Ovary (tissue), 9 donors: Measurements from ENCODE around the gene SOX5. TPM values are rescaled to one million over a fixed set of nuclear protein-coding genes. Genes with fewer than 3 reads are reported as not detected.
"Not testable (repeated sequence)": the region's sequence is repeated elsewhere in the genome, so short reads cannot be mapped to it uniquely, and the experiment has no call there.

Experiments used
- DNase-seq, 5 donors: peaks; one replicate each; pipeline ENCODE4 v3.0.0-alpha.2; 2019 to 2020
- H3K27ac ChIP-seq, 2 donors: fragments of 200-600 bp; one replicate each; pipeline versions ENCODE4 v1.5.1 to v1.8.0; 2019 to 2022
- H3K27me3 ChIP-seq: fragments of 200-600 bp; one replicate; pipeline ENCODE4 v1.8.0; 2022
- H3K36me3 ChIP-seq: fragments of 200-600 bp; sonication (generic); one replicate; pipeline ENCODE4 v1.5.1; 2019
- H3K4me1 ChIP-seq: one replicate; pipeline ENCODE4 v1.8.1; 2013; ENCODE audit warnings: mild to moderate bottlenecking, moderate library complexity; ENCODE audit not compliant: insufficient read depth
- H3K4me3 ChIP-seq: fragments of 200-600 bp; sonication (generic); one replicate; pipeline ENCODE4 v1.5.1; 2017
- H3K9me3 ChIP-seq, 2 donors: fragments of 200-600 bp in 1 of 2; sonication (generic) in 1 of 2; one replicate each; pipeline versions ENCODE4 v1.5.1 to v1.8.1; 2013 to 2019; ENCODE audit warnings: mild to moderate bottlenecking in 1 of 2, moderate library complexity in 1 of 2
- EP300 ChIP-seq: sonication (generic); formaldehyde crosslinking; IDR thresholded peaks from one replicate; pipeline ENCODE4 v1.6.1; 2017; ENCODE audit warnings: antibody characterized with exemption
- POLR2A ChIP-seq: fragments of 450-650 bp; IDR thresholded peaks from one replicate; pipeline ENCODE4 v1.6.1; 2017; ENCODE audit warnings: antibody characterized with exemption, mild to moderate bottlenecking, moderate library complexity
- WGBS, 3 donors: extraction: QIAGEN DNeasy Blood & Tissue Kit in 1 of 3; methylation state at CpG; one replicate each; pipeline versions ENCODE4 v1.1.5 to v1.1.7; 2013 to 2017; 5-methylcytosine and 5-hydroxymethylcytosine counted together
- intact Hi-C, 4 donors: fragments of 100-400 bp; cut with DNase I; formaldehyde crosslinking; loops; one replicate each; pipeline versions ENCODE4 v1.11.0 to v1.15.1; 2022 to 2023
- polyA plus RNA-seq, 2 donors: library from polyadenylated mRNA; stranded (reverse); fragments of 200-250 nt in 1 of 2; fragments of 350-450 nt in 1 of 2; fragmentation: Illumina TruSeq in 1 of 2; extraction: RNeasy Lipid Tissue Mini Kit (QIAGEN cat#74804) in 1 of 2; gene quantifications; one replicate each; pipeline ENCODE4 v1.2.3, GENCODE V29; 2013 to 2014
- total RNA-seq, 7 donors: library from RNA; depleted of rRNA in 2 of 7; stranded (reverse); fragments of >200 nt in 2 of 7; fragmentation: NEBNext Ultra II Directional in 3 of 7; extraction: Animal tissue kit (Norgen Biotek cat#: 25700) in 3 of 7; gene quantifications; one replicate each; pipeline versions ENCODE4 v1.1.0 to v1.2.4, GENCODE V29; 2016 to 2023
- TF ChIP-seq, protein P1 (sequence below), 3 donors: fragments of 450-650 bp in 2 of 3; fragments of 200-600 bp in 1 of 3; IDR thresholded peaks; one replicate each; pipeline versions ENCODE4 v1.5.1 to v1.8.0; 2016 to 2022; ENCODE audit warnings: antibody characterized with exemption in 3 of 3, mild to moderate bottlenecking in 1 of 3
- donor health status: DM: no; HTN: no; CAD: no; lungs with moderate emphysema.
- donor health status: DM: no; HTN: no; CAD: no.
- donor health status: Bipolar disorder and iron deficiency.
- donor health status: DM: yes; HTN: yes; CAD: no.
- donor health status: DM: no; HTN: no; CAD: no.
- donor health status: DM: yes; HTN: yes; CAD: no.

Gene SOX5
- total and polyA plus RNA-seq, 9 donors: 5.7 to 33.7 (median 21.4) TPM

- intact Hi-C loops: no loop called here
- Histone ChIP-seq H3K4me1 (no peaks in the 10 kb centered on the region), H3K27ac (no peak overlapping the region), H3K36me3 (no peaks in the 10 kb centered on the region), H3K4me3 (no peak overlapping the region), H3K27me3 (no peaks in the 10 kb centered on the region), H3K9me3 (no peaks in the 10 kb centered on the region)
- WGBS, 3 donors: 94 to 95% (median 95%) methylated on average over 8 of the region's 8 CpGs
- TF ChIP-seq, protein P1, sequence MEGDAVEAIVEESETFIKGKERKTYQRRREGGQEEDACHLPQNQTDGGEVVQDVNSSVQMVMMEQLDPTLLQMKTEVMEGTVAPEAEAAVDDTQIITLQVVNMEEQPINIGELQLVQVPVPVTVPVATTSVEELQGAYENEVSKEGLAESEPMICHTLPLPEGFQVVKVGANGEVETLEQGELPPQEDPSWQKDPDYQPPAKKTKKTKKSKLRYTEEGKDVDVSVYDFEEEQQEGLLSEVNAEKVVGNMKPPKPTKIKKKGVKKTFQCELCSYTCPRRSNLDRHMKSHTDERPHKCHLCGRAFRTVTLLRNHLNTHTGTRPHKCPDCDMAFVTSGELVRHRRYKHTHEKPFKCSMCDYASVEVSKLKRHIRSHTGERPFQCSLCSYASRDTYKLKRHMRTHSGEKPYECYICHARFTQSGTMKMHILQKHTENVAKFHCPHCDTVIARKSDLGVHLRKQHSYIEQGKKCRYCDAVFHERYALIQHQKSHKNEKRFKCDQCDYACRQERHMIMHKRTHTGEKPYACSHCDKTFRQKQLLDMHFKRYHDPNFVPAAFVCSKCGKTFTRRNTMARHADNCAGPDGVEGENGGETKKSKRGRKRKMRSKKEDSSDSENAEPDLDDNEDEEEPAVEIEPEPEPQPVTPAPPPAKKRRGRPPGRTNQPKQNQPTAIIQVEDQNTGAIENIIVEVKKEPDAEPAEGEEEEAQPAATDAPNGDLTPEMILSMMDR (IDR thresholded peaks at IDR 0.05): no peak
- DNase-seq: no peak
These were observed 125.1 kb downstream of the SOX5 start for GRCh38 chr12:23824358-23824757.

GRCh38 chr12:23822883-23823282 is 126.6 kb downstream of the SOX5 start:
- H3K4me1 ChIP-seq, H3K36me3 ChIP-seq, DNase-seq, H3K27me3 ChIP-seq, H3K27ac ChIP-seq, intact Hi-C loops, H3K9me3 ChIP-seq, H3K4me3 ChIP-seq: not testable (repeated sequence)

DNA sequence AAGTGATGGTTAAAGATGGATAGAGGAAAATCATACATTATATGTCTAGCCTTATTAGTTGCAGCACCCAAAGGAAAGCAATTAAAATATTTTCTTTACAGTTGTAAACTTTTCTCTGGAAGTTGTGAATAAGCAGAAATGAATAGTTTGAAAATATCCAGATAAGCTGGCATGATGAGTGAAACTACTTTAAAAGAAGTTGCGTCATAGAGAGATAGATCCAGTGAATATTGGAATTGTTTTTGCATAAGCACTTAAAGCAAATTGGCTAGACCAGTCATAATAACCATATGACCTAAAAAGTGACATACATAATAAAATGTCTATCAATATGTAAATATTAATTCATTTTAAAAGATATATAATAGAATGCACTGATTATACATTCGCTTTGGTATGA is 132.1 kb downstream of the SOX5 start:
- Histone ChIP-seq H3K27ac (no peak overlapping the region), H3K4me3 (no peak overlapping the region), H3K27me3 (no peaks in the 10 kb centered on the region), H3K9me3 (no peaks in the 10 kb centered on the region), H3K36me3 (no peaks in the 10 kb centered on the region), H3K4me1 (no peaks in the 10 kb centered on the region)
- TF ChIP-seq POLR2A: no peak
- TF ChIP-seq EP300: no peak
- TF ChIP-seq, protein P1 (IDR thresholded peaks at IDR 0.05): no peak
- 27 to 54% (median 42%) methylated on average over 2 of the region's 2 CpGs for WGBS, 3 donors
- no peak for DNase-seq
- intact Hi-C loops: no loop called here

DNA sequence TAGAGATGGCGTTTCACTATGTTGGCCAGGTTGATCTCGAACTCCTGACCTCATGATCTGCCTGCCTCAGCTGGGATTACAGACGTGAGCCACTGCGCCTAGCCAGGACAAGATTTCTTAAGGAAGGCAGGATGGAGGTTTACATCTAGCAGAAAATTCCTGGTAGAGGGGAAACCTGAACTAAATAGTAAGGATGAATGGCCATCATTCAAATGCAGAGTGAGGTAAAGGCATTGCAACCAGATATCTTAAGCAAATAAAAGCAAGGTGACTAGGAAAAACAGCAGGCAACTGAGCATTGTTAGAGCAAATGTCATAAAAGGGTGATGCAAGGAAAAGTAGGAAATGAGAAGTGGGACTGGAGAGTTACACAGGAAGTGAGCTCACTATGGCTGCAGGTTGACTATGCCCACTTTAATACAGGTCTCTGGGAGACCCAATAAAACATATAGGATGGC is 133.0 kb downstream of the SOX5 start:
- no peak for DNase-seq

DNA sequence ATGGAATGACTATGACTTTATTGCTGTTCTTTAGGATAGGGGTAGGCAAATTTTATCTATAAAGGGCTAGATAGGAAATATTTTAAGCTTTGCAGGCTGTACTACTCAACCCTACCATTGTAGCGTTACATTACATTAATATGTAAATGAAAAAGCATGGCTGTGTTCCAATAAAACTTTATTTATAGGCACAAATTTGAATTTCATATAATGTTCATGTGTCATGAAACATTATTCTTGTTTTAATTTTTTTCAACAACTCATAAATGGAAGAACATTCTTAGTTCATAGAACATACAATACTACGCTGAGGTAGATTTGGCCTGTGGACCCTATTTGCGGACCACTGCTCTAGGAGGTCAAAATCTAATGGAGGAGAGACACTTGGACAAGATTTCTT is 133.7 kb downstream of the SOX5 start:
- WGBS, 3 donors: 94 to 99% (median 95%) methylated on average over 3 of the region's 3 CpGs
- Histone ChIP-seq H3K27ac (no peak overlapping the region), H3K9me3 (no peaks in the 10 kb centered on the region), H3K4me3 (no peak overlapping the region), H3K4me1 (no peaks in the 10 kb centered on the region), H3K36me3 (no peaks in the 10 kb centered on the region), H3K27me3 (no peaks in the 10 kb centered on the region)
- no peak for DNase-seq
- intact Hi-C loops: no loop called here
- TF ChIP-seq, protein P1 (IDR thresholded peaks at IDR 0.05): no peak
- TF ChIP-seq POLR2A: no peak
- no peak for TF ChIP-seq EP300

More for the DNA sequence above, 133.0 kb downstream of the SOX5 start:
- Histone ChIP-seq H3K36me3 (no peaks in the 10 kb centered on the region), H3K27ac (no peak overlapping the region), H3K27me3 (no peaks in the 10 kb centered on the region), H3K4me3 (no peak overlapping the region), H3K9me3 (no peaks in the 10 kb centered on the region), H3K4me1 (no peaks in the 10 kb centered on the region)
- TF ChIP-seq POLR2A: no peak
- TF ChIP-seq EP300: no peak
- TF ChIP-seq, protein P1 (IDR thresholded peaks at IDR 0.05): no peak
- intact Hi-C loops: no loop called here
- WGBS, 3 donors: 94 to 100% (median 98%) methylated on average over 4 of the region's 4 CpGs
